SK-N-SH treated with all-trans-retinoic acid at 6 μM for 48 hours (cell line): ENCODE data around the gene SPRED1.

ENCODE experiments used
- BACH2 ChIP-seq: fragments of 250-450 bp; sonication (Bioruptor Pico); IDR thresholded peaks from 2 replicates; pipeline ENCODE4 v1.9.0; 2021; ENCODE audit warnings: mild to moderate bottlenecking, borderline replicate concordance
- CSRNP3 ChIP-seq: fragments of 250-450 bp; sonication (Bioruptor Pico); IDR thresholded peaks from 2 replicates; pipeline ENCODE4 v1.5.1; 2021; ENCODE audit warnings: mild to moderate bottlenecking, moderate library complexity
- TF ChIP-seq, protein P1 (sequence below): fragments of 250-450 bp; sonication (Bioruptor Pico); IDR thresholded peaks from 2 replicates; pipeline ENCODE4 v1.8.0; 2020; ENCODE audit warnings: mild to moderate bottlenecking, moderate library complexity, borderline replicate concordance

- TF ChIP-seq BACH2: no peak
- TF ChIP-seq, protein P1, sequence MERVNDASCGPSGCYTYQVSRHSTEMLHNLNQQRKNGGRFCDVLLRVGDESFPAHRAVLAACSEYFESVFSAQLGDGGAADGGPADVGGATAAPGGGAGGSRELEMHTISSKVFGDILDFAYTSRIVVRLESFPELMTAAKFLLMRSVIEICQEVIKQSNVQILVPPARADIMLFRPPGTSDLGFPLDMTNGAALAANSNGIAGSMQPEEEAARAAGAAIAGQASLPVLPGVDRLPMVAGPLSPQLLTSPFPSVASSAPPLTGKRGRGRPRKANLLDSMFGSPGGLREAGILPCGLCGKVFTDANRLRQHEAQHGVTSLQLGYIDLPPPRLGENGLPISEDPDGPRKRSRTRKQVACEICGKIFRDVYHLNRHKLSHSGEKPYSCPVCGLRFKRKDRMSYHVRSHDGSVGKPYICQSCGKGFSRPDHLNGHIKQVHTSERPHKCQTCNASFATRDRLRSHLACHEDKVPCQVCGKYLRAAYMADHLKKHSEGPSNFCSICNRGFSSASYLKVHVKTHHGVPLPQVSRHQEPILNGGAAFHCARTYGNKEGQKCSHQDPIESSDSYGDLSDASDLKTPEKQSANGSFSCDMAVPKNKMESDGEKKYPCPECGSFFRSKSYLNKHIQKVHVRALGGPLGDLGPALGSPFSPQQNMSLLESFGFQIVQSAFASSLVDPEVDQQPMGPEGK (CRISPR knock-in tag): no peak
- no peak for TF ChIP-seq CSRNP3 (CRISPR knock-in tag)
These were observed 14.3 kb upstream of the SPRED1 start for GRCh38 chr15:38238311-38238710.
